Left ventricle myocardium superior (tissue), 1 donor: Measurements from ENCODE around the gene C11orf24. TPM values are rescaled to one million over a fixed set of nuclear protein-coding genes. Genes with fewer than 3 reads are reported as not detected.
"Not testable (repeated sequence)": the region's sequence is repeated elsewhere in the genome, so short reads cannot be mapped to it uniquely, and the experiment has no call there.

Experiments used
- ATAC-seq: fragments of 200-7000 bp; cut with Tn5 transposase; one replicate; pipeline ENCODE4 v1.9.1; 2020; ENCODE audit warnings: mild to moderate bottlenecking, moderate library complexity
- DNase-seq: peaks from one replicate; pipeline ENCODE4 v3.0.0-alpha.2; 2020
- intact Hi-C: fragments of 100-400 bp; cut with micrococcal nuclease; formaldehyde crosslinking; loops from one replicate; pipeline ENCODE4 v1.11.0; 2022
- total RNA-seq: library from RNA; stranded (reverse); fragmentation: NEBNext Ultra II Directional; extraction: Animal tissue kit (Norgen Biotek cat#: 25700); gene quantifications from one replicate; pipeline ENCODE4 v1.2.1, GENCODE V29; 2021
- donor health status: DM: no; HTN: yes; CAD: no; lungs with severe emphysema.

C11orf24 gene
- total RNA-seq, 1 donor from 2014 or later = 23.9 TPM

DNA sequence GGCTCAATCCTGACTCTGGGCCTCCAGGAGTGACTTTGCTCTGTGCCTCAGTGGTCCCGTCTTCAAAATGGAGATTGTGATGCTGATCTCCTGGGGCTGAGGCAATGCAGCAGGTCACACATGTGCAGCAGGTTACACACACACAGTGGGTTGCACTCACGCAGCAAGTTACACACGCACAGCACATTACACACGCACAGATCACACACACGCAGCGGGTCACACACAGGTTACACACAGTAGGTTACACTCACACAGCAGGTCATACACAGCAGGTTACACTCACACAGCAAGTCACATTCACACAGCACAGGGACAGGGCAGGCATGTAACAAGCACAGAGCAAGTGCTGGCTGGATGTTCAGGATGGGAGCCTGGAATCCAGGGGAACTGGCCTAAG is 11.3 kb downstream of the C11orf24 start:
- DNase-seq = no peak
- intact Hi-C loops = no loop called here
- ATAC-seq = no peak

DNA sequence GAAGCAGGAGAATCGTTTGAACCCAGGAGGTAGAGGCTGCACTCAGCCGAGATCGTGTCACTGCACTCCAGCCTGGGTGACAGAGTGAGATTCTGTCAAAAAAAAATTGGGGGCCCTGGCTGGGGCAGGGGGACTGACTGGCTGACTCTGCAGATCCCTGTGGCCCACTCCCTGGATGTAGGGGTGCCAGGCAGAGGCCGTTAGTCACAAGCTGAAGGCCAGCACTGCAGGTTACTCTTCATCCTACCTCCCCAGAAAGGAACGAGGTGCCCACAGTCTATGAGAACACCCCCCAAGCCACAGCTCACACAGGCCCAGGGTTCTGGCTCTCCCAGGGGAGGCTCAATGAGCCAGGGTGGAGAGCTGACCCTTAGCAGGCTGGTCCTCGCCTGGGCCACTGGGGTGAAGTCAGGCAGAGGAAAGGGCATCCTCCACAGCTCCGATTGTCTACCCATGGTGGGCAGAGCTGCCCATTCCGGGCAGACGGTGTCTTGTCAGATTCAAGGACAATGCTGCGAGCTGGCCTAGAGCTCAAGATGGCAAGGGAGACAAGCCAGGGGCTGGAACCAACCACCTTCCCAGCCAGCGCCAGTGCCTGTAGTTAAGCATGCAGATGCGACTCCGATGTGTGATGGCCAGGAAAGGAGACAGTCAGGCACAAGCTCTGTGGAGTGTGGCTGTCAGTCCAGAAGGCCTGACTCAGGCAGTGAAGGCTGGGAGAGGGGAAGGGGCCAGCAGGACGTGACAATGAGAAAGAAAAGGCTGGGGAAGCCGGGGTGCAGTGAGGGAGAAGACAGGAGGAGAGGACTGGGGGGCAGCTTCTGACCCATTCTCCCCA is 12.4 kb downstream of the C11orf24 start:
- intact Hi-C loops = loop anchor here (5.0 to 10.0 kb wide), 3 partner anchors 38 to 185 kb away; no protein-coding TSS in a partner anchor
- DNase-seq (no peak), ATAC-seq (no peak)

DNA sequence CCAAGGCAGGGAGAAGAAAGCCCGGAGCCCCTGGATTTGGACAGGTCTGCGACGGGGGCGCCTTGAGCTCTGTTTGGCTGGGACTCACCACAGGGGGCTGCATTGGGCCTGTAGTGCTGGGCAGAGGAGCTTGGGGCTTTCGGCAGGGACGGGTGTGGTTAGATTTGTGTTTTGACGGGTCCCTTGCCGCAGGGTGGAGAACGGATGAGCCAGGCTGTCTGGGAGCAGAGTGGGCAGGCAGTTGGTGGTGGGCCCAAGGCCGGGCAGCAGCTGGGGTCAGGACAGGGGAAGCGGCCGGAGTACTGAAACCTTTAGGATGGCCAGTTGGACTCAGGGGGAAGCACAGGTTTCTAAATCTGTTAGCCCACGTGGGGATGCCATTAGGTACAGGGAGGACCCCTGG is 13.4 kb downstream of the C11orf24 start:
- DNase-seq (no peak), ATAC-seq (no peak)
- intact Hi-C loops = loop anchor here (5.0 to 10.0 kb wide), 3 partner anchors 39 to 186 kb away; no protein-coding TSS in a partner anchor

DNA sequence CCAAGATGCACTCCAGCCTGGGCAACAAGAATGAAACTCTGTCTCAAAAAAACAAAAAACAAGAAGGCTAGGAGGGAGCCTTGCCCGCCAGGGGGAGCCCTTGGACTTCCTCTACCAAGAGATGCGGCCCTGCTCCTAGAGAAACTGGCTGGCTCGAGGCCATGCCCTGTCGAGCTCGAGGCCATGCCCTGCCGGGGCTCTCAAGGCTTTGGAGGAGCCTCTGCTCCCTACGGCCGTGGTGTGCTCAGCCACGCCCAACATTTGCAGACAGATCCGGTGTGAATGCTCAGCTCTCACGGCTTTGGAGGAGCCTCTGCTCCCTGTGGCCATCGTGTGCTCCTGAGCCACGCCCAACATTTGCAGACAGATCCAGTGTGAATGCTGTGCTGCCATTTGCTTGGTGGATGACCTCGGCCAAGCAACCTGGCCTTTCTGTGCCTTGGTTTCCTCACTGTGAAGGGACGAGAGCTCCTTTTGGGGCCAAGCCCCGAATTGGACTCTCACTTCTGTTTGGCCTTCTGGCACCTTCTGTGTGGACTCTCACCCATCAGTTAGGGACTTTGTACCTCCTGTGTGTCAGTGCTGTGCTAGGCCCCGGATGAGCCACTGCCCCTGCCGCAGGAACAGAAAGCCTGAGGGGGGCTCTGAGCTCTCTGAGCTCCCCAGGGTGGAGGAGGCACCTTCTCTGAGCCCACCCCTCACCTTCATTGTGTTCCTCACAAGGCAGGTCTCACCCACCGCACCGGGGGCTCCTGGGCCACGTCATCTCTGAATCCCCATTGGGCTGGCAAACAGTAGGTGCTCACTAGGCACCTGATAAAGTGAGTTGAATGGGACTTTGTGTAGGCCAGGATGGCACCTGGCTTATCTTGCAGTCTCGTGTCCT is 14.1 kb downstream of the C11orf24 start:
- ATAC-seq = peak; percentile 88

DNA sequence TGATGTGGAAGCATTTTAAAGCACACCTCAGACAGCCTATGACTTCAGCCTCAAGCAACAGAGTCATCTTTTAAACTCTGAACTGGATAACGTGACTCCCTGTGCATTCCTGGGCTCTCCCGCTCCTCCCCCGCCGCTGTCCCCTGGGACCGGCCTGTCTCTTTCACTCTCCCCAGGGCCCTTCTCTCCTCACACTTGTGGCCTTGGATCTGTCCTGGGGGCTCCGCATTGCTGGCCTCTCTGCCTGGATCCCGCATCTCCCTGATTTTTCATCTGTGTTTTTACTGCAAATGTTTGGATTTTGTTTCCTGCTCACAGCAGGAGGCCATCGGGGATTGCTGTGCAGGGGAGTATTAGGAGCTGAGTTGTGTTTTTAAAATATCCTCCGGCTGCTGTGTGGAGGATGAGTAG is 15.4 kb downstream of the C11orf24 start:
- ATAC-seq = peak; percentile 38
- DNase-seq = peak; percentile 57
- intact Hi-C loops = loop anchor here (5.0 to 10.0 kb wide), 3 partner anchors 41 to 188 kb away; no protein-coding TSS in a partner anchor

More for the DNA sequence above, 14.1 kb downstream of the C11orf24 start:
- intact Hi-C loops = loop anchor here (5.0 to 10.0 kb wide), 3 partner anchors 40 to 187 kb away; no protein-coding TSS in a partner anchor
- peak; percentile 99 for DNase-seq

DNA sequence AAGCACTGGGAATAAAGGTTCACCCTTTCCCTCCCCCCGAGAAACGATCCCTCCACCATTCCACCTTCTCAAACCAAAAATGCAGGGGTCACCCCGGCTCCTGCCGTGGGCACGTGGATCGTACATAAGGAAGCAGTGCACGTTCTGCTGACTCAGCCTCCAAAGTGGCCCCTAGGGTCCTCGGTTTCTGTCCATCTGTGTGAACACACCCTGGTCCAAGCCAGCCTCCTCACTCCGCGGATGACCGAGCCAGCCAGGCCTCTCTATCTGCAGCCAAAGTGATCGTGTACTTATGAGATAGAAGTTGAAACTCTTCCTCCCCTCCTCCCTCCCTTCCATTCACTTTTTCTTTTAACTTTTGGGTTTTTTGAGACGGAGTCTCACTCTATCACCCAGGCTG is 16.2 kb downstream of the C11orf24 start:
- peak; percentile 43 for DNase-seq
- intact Hi-C loops = loop anchor here (5.0 to 10.0 kb wide), 3 partner anchors 42 to 189 kb away; no protein-coding TSS in a partner anchor
- no peak for ATAC-seq

DNA sequence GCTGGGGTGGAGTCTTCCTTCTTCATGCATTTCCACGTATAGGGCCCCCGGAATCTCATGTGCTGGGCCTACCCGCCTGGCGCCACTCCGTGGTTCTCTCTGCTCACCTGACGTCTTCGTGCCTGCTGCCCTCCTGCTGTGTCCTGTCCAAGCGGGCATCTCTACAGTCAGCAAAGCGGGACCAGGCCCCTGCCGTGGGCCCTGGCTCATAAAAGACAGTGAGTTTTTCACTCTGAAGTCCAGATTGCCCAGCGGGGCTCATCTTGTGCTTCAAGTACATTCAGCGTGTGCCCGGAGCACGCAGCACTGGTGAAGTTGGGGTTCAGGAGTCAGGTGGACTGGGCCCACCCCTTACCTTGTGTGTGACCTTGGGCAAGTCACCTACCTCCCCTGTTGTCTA is 17.4 kb downstream of the C11orf24 start:
- intact Hi-C loops = loop anchor here (10.0 kb wide), 1 partner anchor 190 kb away; no protein-coding TSS in a partner anchor
- ATAC-seq = no peak
- DNase-seq = no peak

DNA sequence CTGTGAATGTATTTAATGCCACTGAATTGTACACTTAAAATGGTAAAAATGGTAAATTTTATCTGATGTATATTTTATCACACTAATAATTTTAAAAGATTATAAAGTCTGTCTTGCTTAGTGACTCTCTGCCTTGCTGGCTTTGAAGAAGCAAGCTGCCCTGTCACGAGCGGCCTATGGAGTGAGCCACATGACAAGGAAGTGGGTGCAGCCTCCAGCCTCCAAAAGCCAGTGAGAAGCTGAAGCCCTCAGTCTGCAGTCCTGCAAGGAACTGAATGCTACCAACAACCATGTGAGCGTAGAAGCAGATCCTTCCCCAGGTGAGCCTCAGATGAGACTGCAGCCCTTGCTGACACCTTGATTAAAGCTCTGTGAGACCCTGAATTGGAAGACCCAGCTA is 20.0 kb downstream of the C11orf24 start:
- DNase-seq = no peak
- ATAC-seq = no peak

DNA sequence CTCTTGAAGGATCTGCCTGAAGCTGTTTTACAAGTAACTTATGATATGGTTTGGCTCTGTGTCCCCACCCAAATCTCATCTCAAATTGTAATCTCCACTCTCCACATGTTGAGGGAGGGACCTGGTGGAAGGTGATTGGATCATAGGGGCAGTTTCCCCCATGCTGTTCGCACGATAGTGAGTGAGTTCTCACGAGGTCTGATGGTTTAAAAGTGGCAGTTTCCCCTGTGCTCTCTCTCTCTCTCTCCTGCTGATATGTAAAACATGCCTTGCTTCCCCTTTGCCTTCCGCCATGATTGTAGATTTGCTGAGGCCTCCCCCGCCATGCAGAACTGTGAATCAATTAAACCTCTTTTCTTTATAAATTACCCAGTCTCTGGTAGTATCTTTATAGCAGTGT is 26.9 kb downstream of the C11orf24 start:
- ATAC-seq, intact Hi-C loops, DNase-seq: not testable (repeated sequence)

More for the DNA sequence above, 20.0 kb downstream of the C11orf24 start:
- intact Hi-C loops = loop anchor here (10.0 kb wide), 1 partner anchor 193 kb away; no protein-coding TSS in a partner anchor

DNA sequence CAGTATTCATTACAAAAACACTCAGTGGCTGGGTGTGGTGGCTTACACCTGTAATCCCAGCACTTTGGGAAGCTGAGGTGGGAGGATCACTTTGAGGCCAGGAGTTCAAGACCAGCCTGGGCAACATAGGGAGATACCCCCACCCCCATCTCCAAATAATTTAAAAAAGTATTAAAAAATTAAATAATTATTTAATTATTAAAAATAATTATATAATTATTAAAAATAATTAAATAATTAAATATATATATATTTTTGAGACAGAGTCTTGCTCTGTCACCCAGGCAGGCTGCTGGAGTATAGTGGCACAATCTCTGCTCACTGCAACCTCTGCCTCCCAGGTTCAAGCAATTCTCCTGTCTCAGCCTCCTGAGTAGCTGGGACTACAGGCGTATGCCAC is 27.9 kb downstream of the C11orf24 start:
- ATAC-seq, DNase-seq, intact Hi-C loops: not testable (repeated sequence)

DNA sequence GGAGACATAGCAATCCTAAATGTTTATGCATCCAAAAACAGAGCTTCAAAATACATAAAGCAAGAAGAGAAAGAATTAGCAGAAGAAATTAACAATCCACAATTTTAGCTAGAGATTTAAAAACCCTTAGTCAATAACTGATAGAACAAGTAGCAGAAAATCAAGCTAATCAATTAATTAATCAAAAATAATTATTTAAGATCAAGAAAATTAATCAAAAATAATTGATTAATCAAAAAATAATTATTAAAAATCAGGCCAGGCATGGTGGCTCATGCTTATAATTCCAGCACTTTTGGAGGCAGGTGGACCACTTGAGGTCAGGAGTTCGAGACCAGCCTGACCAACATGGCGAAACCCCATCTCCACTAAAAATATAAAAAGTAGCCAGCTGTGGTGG is 29.2 kb downstream of the C11orf24 start:
- DNase-seq (no peak), ATAC-seq (no peak)
- intact Hi-C loops = no loop called here

DNA sequence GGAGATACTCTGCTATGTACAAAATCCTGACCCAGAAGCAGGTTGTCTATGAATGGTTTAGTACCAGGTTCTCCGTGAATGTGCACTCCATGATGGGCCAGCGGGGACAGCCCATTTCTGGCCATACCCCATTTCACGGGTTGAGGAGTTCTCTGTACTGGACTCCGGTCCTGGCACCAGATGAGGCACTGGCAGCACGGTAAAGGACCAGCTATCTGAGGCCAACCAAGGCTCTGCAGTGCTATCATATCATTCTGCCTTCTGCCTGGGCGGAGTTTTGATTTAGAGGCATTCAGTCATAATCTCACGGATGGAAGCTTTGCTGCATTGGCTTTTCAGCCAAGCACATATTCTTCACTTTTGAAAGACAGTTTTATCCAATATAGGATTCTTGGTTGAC is 40.2 kb downstream of the C11orf24 start:
- no peak for DNase-seq
- intact Hi-C loops = no loop called here
- ATAC-seq = no peak

DNA sequence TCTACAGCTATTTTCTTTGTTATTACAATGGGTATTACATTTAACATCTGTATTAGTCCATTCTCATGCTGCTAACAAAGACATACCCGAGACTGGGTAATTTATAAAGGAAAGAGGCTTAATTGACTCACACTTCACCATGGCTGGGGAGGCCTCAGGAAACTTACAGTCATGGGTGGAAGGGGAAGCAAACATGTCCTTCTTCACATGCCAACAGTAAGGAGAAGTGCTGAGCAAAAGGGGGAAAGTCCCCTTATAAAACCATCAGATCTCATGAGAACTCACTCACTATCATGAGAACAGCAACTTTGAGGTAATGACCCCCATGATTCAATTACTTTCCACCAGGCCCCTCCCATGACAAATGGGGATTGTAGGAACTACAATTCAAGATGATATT is 42.2 kb downstream of the C11orf24 start:
- ATAC-seq (no peak), DNase-seq (no peak)
- intact Hi-C loops = no loop called here

DNA sequence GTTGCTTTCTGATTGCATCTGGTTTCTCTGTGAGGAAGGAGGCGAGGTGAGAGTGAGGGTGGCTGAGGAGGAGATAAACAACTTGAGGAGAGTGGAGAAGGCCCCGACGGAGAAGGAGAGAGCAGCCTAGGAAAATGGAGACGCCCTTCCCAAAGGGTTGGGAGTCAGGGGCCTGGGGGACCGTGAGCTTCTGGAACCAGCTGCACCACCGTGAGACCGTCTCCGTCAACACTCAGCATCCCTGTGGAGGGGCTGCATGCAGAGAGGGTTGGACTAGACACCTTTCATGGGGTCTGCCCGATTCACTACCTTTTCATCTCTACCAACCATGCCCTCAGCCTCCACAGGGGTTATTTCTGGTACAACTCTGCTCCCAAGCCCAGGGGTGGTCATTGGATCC is 45.4 kb downstream of the C11orf24 start:
- intact Hi-C loops = no loop called here
- DNase-seq (no peak), ATAC-seq (no peak)

DNA sequence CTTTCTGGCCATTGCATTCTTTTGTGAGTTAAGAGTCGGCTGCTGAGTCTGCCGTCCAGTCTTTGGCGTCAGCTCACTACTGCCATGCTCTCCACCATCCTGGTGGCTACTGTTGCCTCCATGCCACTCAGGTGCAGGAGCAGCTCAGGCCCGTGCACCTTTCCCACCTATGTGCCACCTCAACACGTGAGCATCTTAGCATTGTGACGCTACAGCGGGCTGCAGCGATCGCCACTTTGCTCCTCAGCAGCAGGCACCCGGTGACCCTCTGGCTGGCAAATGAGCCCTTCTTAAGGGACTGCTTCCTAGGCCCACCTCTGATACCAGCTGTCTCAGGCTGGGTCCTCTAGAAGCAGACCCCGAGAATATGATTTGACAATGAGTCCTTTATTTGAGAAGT is 47.2 kb downstream of the C11orf24 start:
- no peak for DNase-seq
- intact Hi-C loops = no loop called here
- no peak for ATAC-seq

DNA sequence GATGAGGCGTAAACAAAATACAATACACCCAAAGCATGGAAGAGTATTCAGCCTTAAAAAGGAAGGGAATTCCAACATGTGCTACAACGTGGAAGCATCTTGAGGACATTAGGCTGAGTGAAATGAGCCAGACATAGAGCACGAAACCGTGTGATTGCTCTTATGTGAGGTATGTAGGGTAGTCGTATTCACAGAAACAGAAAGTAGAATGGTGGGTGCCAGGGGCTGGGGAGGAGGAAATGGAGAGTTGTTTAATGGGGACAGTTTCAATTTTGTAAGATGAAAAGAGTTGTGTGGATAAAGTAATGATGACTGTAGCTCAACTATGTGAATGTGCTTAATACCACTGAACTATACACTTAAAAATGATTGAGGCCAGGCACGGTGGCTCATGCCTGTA is 48.5 kb downstream of the C11orf24 start:
- no peak for DNase-seq
- no peak for ATAC-seq
- intact Hi-C loops = no loop called here

DNA sequence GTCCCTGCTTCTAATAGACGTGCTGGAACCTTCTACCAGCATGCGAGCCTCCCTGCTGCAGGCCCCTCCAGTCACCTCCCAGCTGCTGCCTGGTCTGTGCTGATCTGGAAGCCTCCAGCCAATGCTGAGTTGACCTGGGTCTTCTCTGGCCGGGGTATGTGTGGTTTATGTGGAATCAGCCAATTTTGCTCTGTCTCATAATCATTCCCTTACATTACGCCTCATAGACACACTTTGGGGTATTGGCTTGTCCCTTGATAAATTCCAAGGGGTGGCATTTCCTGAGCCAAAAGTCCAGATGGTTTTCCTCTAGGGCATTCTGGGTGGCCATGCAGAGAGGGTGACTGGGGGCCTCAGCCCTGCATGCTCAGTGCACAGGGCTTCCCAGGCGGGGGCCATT is 50.4 kb downstream of the C11orf24 start:
- ATAC-seq (no peak), DNase-seq (no peak)
- intact Hi-C loops = no loop called here

DNA sequence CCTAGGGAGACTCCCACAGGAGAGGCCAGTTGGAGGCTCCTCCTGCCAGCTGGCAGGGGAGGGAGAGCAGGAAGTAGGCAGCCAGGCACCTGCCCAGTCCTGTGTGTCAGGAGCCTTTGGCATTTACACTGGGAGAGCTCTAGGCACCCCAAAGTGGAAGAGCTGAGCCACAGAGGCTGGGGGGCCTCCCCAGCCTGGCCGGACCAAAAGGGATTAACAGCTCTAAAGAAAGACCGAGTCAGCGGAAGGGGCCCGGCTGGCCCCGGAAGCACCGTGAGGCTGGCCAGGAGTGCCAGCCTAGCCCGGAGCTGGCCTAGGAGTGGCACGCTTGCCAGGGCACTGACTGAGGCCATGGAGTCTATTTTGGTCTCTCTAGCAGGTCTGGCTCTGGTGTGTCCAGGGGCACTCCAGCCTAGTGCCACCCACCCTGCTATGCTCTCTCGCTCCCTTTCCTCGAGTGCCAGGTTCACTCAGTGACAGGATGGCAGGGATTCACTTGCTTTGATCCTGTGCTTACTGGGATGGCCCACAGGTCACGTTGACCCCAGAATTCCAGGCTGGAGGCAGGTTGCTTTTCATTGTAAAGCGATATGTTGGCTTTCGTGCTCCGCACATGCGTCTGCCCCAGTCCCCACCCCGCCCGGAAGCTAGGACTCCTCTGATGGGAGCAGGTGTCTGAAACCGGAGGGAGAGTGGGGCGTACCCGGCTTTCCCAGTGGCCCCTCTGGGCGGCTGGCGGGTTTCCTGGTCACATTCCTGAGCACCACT is 55.4 kb downstream of the C11orf24 start:
- DNase-seq (peak; percentile 73), ATAC-seq (peak; percentile 63)
- intact Hi-C loops = no loop called here
